Endothelial cell of umbilical vein (primary cell): Measurements from ENCODE around the gene UTS2R. TPM values are rescaled to one million over a fixed set of nuclear protein-coding genes. Genes with fewer than 3 reads are reported as not detected.

Source experiments
- BruUV-seq: library from RNA; stranded (reverse); fragments of 400-500 nt; replicated peaks from 2 replicates; lab custom pipeline; 2021; lab: Mats Ljungman, UMichigan
- CTCF ChIA-PET: fragments of 300-600, 350-600 bp; sonication (Branson Sonifier 250); formaldehyde crosslinking; loops from one replicate; lab custom pipeline; 2021; ENCODE audit warnings: antibody characterized with exemption, inconsistent platforms; lab: Charles Lee
- POLR2A ChIA-PET: fragments of 300-600, 350-600 bp; sonication (Branson Sonifier 250); formaldehyde crosslinking; loops from one replicate; lab custom pipeline; 2021; ENCODE audit warnings: antibody characterized with exemption, inconsistent platforms; lab: Charles Lee
- DNase-seq: peaks from one replicate; pipeline ENCODE4 v3.0.0-alpha.2; 2011; ENCODE audit warnings: low read depth, low spot score
- FAIRE-seq: peaks from 2 replicates; lab custom pipeline; 2011; peaks lifted over from hg19 to GRCh38; lab: Jason Lieb, UNC
- H2AFZ ChIP-seq: 2 replicates; pipeline ENCODE4 v1.6.0; 2012; ENCODE audit warnings: low read depth, low read length, control low read depth, inconsistent platforms
- H3K27ac ChIP-seq: 2 replicates; pipeline ENCODE4 v1.5.1; 2011; ENCODE audit warnings: low read depth, mild to moderate bottlenecking, control low read depth, low read length, moderate library complexity; ENCODE audit not compliant: insufficient read depth
- H3K27me3 ChIP-seq, 2 experiments: 2 replicates each; pipeline versions ENCODE4 v1.6.0 to v1.6.1; 2011; ENCODE audit warnings: low read length in 2 of 2, mixed read lengths in 1 of 2; ENCODE audit not compliant: control insufficient read depth in 2 of 2, insufficient read depth in 2 of 2
- H3K36me3 ChIP-seq, 2 experiments: 2 replicates in 1 of 2; 3 replicates in 1 of 2; pipeline ENCODE4 v1.5.1; 2011; ENCODE audit warnings: low read length in 2 of 2, mild to moderate bottlenecking in 1 of 2, moderate library complexity in 1 of 2; ENCODE audit not compliant: control insufficient read depth in 2 of 2, insufficient read depth in 2 of 2; ENCODE audit errors: extremely low read depth in 1 of 2
- H3K4me1 ChIP-seq: 3 replicates; pipeline ENCODE4 v1.5.1; 2011; ENCODE audit warnings: mild to moderate bottlenecking, low read length; ENCODE audit not compliant: control insufficient read depth, insufficient read depth; ENCODE audit errors: extremely low read depth
- H3K4me2 ChIP-seq: 2 replicates; pipeline ENCODE4 v1.6.1; 2011; ENCODE audit warnings: low read length, control low read depth, mixed read lengths; ENCODE audit not compliant: insufficient read depth
- H3K4me3 ChIP-seq, 3 experiments: fragments of 200-600 bp in 1 of 3; sonication (generic), shearing (Covaris generic) in 1 of 3; replicated peaks in 1 of 3; 2 replicates each; pipeline ENCODE4 v1.5.1; 2011 to 2016; ENCODE audit warnings: control low read depth in 3 of 3, low read length in 3 of 3, mild to moderate bottlenecking in 2 of 3, inconsistent platforms in 1 of 3, low read depth in 1 of 3, moderate library complexity in 1 of 3; ENCODE audit not compliant: insufficient read depth in 1 of 3
- H3K79me2 ChIP-seq: 2 replicates; pipeline ENCODE4 v1.6.0; 2012; ENCODE audit warnings: low read length, inconsistent platforms; ENCODE audit not compliant: control insufficient read depth, insufficient read depth
- H3K9ac ChIP-seq: replicated peaks from 2 replicates; pipeline ENCODE3; 2011; ENCODE audit warnings: low read length, control low read depth; ENCODE audit not compliant: insufficient read depth; ENCODE audit errors: extremely low read depth
- H3K9me1 ChIP-seq: replicated peaks from 3 replicates; pipeline ENCODE4 v1.6.0; 2011; ENCODE audit warnings: mild to moderate bottlenecking, low read length; ENCODE audit not compliant: control insufficient read depth, insufficient read depth; ENCODE audit errors: extremely low read depth
- H3K9me3 ChIP-seq: replicated peaks from 2 replicates; pipeline ENCODE4 v1.5.1; 2012; ENCODE audit warnings: low read length, inconsistent platforms; ENCODE audit not compliant: control insufficient read depth, insufficient read depth
- H4K20me1 ChIP-seq: replicated peaks from 2 replicates; pipeline ENCODE3; 2011; ENCODE audit warnings: mild to moderate bottlenecking, low read length; ENCODE audit not compliant: control insufficient read depth, insufficient read depth; ENCODE audit errors: extremely low read depth
- CTCF ChIP-seq, 2 donors: IDR thresholded peaks; 1 replicate in 1 of 2; 2 replicates in 1 of 2; pipeline ENCODE4 v1.5.1; 2011; ENCODE audit warnings: low read length in 2 of 2, mild to moderate bottlenecking in 2 of 2, moderate library complexity in 2 of 2, control low read depth in 1 of 2, inconsistent platforms in 1 of 2, low read depth in 1 of 2; ENCODE audit not compliant: insufficient read depth in 1 of 2; ENCODE audit errors: extremely low read depth in 1 of 2
- EZH2 ChIP-seq: IDR thresholded peaks from 2 replicates; pipeline ENCODE4 v1.6.1; 2012; ENCODE audit warnings: borderline replicate concordance, low read depth, mild to moderate bottlenecking, moderate library complexity, low read length, inconsistent platforms; ENCODE audit not compliant: severe bottlenecking
- GATA2 ChIP-seq: IDR thresholded peaks from 2 replicates; pipeline ENCODE4 v1.7.0; 2011; ENCODE audit warnings: low read depth, mild to moderate bottlenecking, moderate library complexity, mixed read lengths, low read length; ENCODE audit not compliant: insufficient read length, insufficient read depth
- JUN ChIP-seq: IDR thresholded peaks from 2 replicates; pipeline ENCODE4 v1.6.1; 2011; ENCODE audit warnings: borderline replicate concordance, low read depth; ENCODE audit not compliant: insufficient read length, insufficient read depth
- MYC ChIP-seq: IDR thresholded peaks from one replicate; pipeline ENCODE4 v1.6.1; 2011; ENCODE audit warnings: mild to moderate bottlenecking, low read depth, low read length
- POLR2A ChIP-seq: IDR thresholded peaks from 2 replicates; pipeline ENCODE4 v1.6.1; 2012; ENCODE audit warnings: low read depth, mild to moderate bottlenecking, control low read depth, low read length
- dilution Hi-C: fragments of 300-500 bp; cut with MboI; formaldehyde crosslinking; loops from one replicate; pipeline ENCODE4 v1.15.0; 2019; ENCODE audit warnings: low sequenced_read_pairs; ENCODE audit not compliant: extremely low pct_ligation_motif_present
- intact Hi-C: fragments of 100-400 bp; cut with micrococcal nuclease; formaldehyde crosslinking; loops from one replicate; pipeline ENCODE4 v1.10.0; 2022
- polyA plus RNA-seq, 4 experiments: library from polyadenylated mRNA; depleted of rRNA in 3 of 4; stranded (reverse) in 3 of 4; unstranded in 1 of 4; fragments of >200 nt; gene quantifications; 2 replicates each; pipeline versions ENCODE4 v1.2.1 to v1.2.3, GENCODE V29; 2011 to 2012; ENCODE audit warnings: missing spikeins in 1 of 4
- total RNA-seq: library from RNA; stranded (reverse); gene quantifications from 2 replicates; pipeline ENCODE4 v1.2.3, GENCODE V29; 2021

UTS2R gene
- total and polyA plus RNA-seq, 2 donors (not counting 3 experiments of a cell fraction or from before 2014, with no cell fraction given), result not detected

- Histone ChIP-seq H3K27ac (no peak overlapping the region), H3K4me2 (no peak overlapping the region), H3K4me3 (no peak overlapping the region), H2AFZ (no peak overlapping the region), H3K9me3 (no peaks in the 10 kb centered on the region), H3K36me3 (no peaks in the 10 kb centered on the region), H3K9ac (no peak overlapping the region), H3K79me2 (no peaks in the 10 kb centered on the region), H4K20me1 (no peaks in the 10 kb centered on the region), H3K9me1 (no peaks in the 10 kb centered on the region), H3K4me1 (no peaks in the 10 kb centered on the region), H3K27me3 (no peaks in the 10 kb centered on the region)
- ChIA-PET CTCF (no interaction called here), POLR2A (no interaction called here)
- no TSS peak for BruUV-seq
- no peak for DNase-seq
- dilution Hi-C loops, result no loop called here
- no peak for TF ChIP-seq MYC
- no peak for TF ChIP-seq POLR2A
- no peak for TF ChIP-seq EZH2
- intact Hi-C loops, result no loop called here
- FAIRE-seq, result no peak
Measured at GRCh38 chr17:82348434-82348833, 23.1 kb upstream of the UTS2R start.

GRCh38 chr17:82348866-82349265 is 22.7 kb upstream of the UTS2R start:
- no peak overlapping the region for H3K4me3 ChIP-seq
- no TSS peak for BruUV-seq

More at GRCh38 chr17:82348866-82349265, 22.7 kb upstream of the UTS2R start:
- Histone ChIP-seq H3K27ac (no peak overlapping the region), H2AFZ (no peak overlapping the region), H4K20me1 (no peaks in the 10 kb centered on the region), H3K4me1 (no peaks in the 10 kb centered on the region), H3K9me1 (no peaks in the 10 kb centered on the region), H3K36me3 (no peaks in the 10 kb centered on the region), H3K9ac (no peak overlapping the region), H3K9me3 (no peaks in the 10 kb centered on the region), H3K79me2 (no peaks in the 10 kb centered on the region), H3K4me2 (no peak overlapping the region), H3K27me3 (no peaks in the 10 kb centered on the region)
- intact Hi-C loops, result no loop called here
- ChIA-PET CTCF (interaction anchor here (1.6 kb wide), 1 partner anchor 9 kb away, joined by 3 read pairs; no protein-coding TSS in a partner anchor), POLR2A (no interaction called here)
- no peak for FAIRE-seq
- dilution Hi-C loops, result no loop called here
- no peak for DNase-seq
- TF ChIP-seq POLR2A, result no peak
- no peak for TF ChIP-seq GATA2
- TF ChIP-seq CTCF (IDR thresholded peaks at IDR 0.05; ENCODE audit: extremely low read depth in 1 of 2, insufficient read depth in 1 of 2, low read depth in 1 of 2, low read length in 2 of 2), result no peak
- TF ChIP-seq JUN, result no peak
